HTERT RPE-1 (cell line): ENCODE results near the gene CCDC107.
"Not testable (repeated sequence)": the region's sequence is repeated elsewhere in the genome, so short reads cannot be mapped to it uniquely, and the experiment has no call there.

Experiments used
- in situ Hi-C: fragments of 300-500 bp; cut with MboI; formaldehyde crosslinking; loops from 4 replicates; pipeline ENCODE4 v1.14.3; 2020; ENCODE audit warnings: low sequenced_read_pairs

Gene CCDC107

GRCh38 chr9:35637427-35637955 is 20.6 kb upstream of the CCDC107 start:
- in situ Hi-C loops, result not testable (repeated sequence)

- in situ Hi-C loops, result not testable (repeated sequence)
Measured at GRCh38 chr9:35638751-35639150, 19.3 kb upstream of the CCDC107 start.

GRCh38 chr9:35639225-35639624 is 18.9 kb upstream of the CCDC107 start:
- in situ Hi-C loops, result not testable (repeated sequence)

- in situ Hi-C loops, result no loop called here
Measured at GRCh38 chr9:35639631-35640030, 18.5 kb upstream of the CCDC107 start.

- in situ Hi-C loops, result not testable (repeated sequence)
Measured at GRCh38 chr9:35640431-35640830, 17.7 kb upstream of the CCDC107 start.

- in situ Hi-C loops, result not testable (repeated sequence)
Measured at GRCh38 chr9:35641478-35641877, 16.6 kb upstream of the CCDC107 start.

GRCh38 chr9:35643046-35643445 is 15.0 kb upstream of the CCDC107 start:
- in situ Hi-C loops, result no loop called here

- in situ Hi-C loops, result not testable (repeated sequence)
Measured at GRCh38 chr9:35645736-35646135, 12.4 kb upstream of the CCDC107 start.

GRCh38 chr9:35646153-35646532 is 11.9 kb upstream of the CCDC107 start:
- in situ Hi-C loops, result no loop called here

GRCh38 chr9:35646533-35647265 is 11.4 kb upstream of the CCDC107 start:
- in situ Hi-C loops, result no loop called here

GRCh38 chr9:35649431-35650340 is 8.4 kb upstream of the CCDC107 start:
- in situ Hi-C loops, result no loop called here

GRCh38 chr9:35650341-35651158 is 7.5 kb upstream of the CCDC107 start, which contains the start of gene SIT1:
TSS of gene SIT1 (minus strand) at chr9:35650931. CDS start at chr9:35650853, 78 bp downstream.
- in situ Hi-C loops, result no loop called here

GRCh38 chr9:35651956-35652828 is 5.9 kb upstream of the CCDC107 start:
- in situ Hi-C loops, result no loop called here

GRCh38 chr9:35652829-35653209 is 5.3 kb upstream of the CCDC107 start:
- in situ Hi-C loops, result no loop called here

GRCh38 chr9:35653611-35654010 is 4.5 kb upstream of the CCDC107 start:
- in situ Hi-C loops, result no loop called here

- in situ Hi-C loops, result no loop called here
Measured at GRCh38 chr9:35656348-35656747, 1.7 kb upstream of the CCDC107 start.

- in situ Hi-C loops, result no loop called here
Measured at GRCh38 chr9:35656831-35657545, 1.1 kb upstream of the CCDC107 start.

GRCh38 chr9:35657546-35658136 is 451 bp upstream of the CCDC107 start, which contains the start of gene RMRP:
TSS of gene RMRP (minus strand) at chr9:35658019.
- in situ Hi-C loops, result no loop called here

- in situ Hi-C loops, result no loop called here
Measured at GRCh38 chr9:35658968-35659220, 802 bp downstream of the CCDC107 start.
